Measurements from ENCODE around the gene CNNM2.

Gene CNNM2

GRCh38 chr10:102917962-102918816 lies at the start of gene CNNM2:
Gene CNNM2 (plus strand): TSS chr10:102918294. CDS start chr10:102918481, 187 bp downstream.
- peak; percentile 100 for DNase-seq

DNA sequence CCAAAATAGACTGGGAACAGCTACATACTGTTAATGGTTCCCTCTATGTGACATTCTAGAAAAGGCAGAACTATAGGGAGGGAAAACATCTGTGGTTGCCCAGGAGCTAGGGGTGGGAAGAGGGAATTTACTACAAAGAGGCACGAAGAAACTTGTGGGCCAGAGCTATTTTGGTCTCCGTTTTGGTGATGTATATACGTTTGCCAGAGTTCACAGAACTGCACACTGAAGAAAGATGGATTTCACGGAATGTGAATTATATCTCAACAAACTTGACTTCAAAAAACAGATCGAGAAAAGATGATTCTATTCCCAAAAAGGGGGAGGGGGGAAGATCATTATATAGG lies 49.2 kb upstream of the CNNM2 start:
- DNase-seq: no peak

- DNase-seq: no peak
Measured at GRCh38 chr10:102869258-102870198, 48.6 kb upstream of the CNNM2 start, which contains the start of gene AS3MT. Gene AS3MT (plus strand): TSS chr10:102869470. CDS start chr10:102869593, 123 bp downstream.

DNA sequence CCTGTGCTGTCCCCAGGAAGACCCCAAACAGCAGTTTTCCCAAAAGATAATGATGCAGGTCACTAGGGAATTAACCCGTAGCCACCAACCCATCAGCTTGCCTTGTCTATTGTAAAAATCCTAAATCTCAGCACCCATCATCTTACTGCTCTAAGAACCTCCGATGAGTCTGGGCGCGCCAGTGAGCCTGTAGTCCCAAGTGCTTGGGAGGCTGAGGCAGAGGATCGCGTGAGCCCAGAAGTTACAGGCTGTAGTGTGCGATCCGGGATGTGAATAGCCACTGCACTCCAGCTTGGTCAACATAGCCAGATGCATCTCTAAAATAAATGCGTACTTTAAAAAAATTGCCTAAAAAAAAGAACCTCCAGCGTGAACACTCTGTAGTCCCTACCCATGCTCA lies 47.9 kb upstream of the CNNM2 start:
- no peak for DNase-seq

DNA sequence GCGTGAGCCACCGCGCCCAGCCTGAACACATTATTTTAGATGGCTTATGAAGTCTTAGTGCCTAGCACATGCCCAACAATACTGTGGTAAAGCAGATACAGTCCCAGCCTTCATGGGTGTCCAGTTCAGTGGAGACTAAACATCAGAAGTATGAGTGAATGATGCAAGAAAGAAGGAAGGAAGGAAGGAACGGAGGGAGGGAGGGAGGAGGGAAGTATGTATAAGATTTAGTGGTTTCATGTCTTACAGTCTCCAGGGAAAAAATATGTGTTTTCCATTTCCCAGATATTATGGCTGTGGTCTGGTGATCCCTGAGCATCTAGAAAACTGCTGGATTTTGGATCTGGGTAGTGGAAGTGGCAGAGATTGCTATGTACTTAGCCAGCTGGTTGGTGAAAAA lies 45.9 kb upstream of the CNNM2 start:
- no peak for DNase-seq

- DNase-seq: no peak
Measured at GRCh38 chr10:102876747-102877153, 41.3 kb upstream of the CNNM2 start.

GRCh38 chr10:102878629-102879028 lies 39.5 kb upstream of the CNNM2 start:
- DNase-seq: no peak

GRCh38 chr10:102880256-102880655 lies 37.8 kb upstream of the CNNM2 start:
- no peak for DNase-seq

GRCh38 chr10:102888048-102888447 lies 30.0 kb upstream of the CNNM2 start:
- no peak for DNase-seq

GRCh38 chr10:102894466-102895213 lies 23.5 kb upstream of the CNNM2 start:
- DNase-seq: no peak

DNA sequence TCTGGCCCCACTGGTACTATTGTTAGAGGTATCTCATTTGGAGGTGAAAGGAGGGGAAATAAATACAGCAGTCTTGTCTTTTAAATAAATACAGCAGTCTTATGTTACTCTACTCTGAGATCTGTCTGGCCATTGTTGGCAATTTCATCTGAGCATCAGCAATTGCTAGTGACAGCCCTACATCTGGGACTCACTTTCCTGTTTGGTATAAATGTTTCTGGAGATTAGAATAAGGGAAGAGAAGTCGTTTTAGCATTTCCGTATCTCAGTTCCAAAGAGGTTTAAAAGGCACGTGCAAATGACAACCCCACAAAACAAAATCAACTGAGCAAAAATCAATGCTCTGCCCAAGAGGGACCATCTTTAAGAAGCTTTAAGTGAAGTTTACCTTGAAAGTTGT lies 18.1 kb upstream of the CNNM2 start:
- no peak for DNase-seq

- DNase-seq: no peak
Measured at GRCh38 chr10:102904346-102904745, 13.7 kb upstream of the CNNM2 start.

DNA sequence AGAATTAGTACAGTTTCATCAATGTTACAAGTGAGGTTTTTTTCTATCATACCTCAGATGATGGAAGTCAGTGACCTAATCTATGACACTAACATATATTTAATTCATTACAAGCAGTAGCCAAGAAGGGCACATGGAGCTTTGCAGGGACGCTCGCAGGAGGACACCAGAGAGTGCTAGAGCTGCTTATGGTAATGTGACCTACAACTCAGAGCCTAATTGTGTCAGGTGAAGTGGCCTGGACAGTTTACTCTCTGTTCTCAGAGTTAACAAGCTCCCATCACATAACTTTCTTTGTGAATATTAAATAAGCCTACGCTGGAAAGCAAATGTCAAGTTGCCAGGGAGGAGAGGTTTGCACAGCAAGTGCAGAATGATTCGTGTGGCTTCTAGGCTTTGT lies 11.6 kb upstream of the CNNM2 start:
- DNase-seq: no peak

- DNase-seq: no peak
Measured at GRCh38 chr10:102914781-102915180, 3.3 kb upstream of the CNNM2 start.

GRCh38 chr10:102916173-102916572 lies 1.9 kb upstream of the CNNM2 start:
- no peak for DNase-seq

DNA sequence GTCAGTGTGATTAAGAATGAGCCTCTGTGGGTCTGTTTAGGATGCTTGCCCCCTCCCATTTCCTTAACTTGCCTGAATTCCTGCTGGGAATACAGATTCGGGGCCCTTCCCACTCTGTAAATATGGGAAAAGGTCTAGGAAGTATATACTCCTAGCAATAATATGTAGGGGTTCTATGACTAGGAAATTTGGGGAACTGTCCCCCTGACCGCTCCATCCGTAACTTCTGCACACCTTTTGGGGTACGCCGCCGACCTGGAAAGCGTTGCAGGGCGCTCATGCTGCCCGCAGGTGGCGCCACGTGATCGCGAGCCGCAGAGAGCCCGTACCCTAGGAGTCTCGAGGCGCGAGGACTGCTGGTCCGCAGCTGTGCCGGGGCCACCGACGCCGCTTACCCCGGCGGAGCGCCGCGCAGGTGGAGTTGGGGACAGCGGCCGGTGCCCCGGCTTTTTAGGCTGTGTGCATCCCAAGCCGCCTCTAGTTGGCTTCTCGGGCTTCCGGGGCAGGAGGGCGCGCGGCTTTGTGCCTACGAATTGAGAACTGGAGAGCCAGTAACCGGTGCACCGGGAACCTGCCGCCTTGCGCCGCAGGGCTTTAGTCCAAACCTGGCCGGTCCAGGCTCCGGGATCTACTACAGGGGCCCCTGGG lies 656 bp upstream of the CNNM2 start:
- DNase-seq: peak; percentile 62

GRCh38 chr10:102918817-102919245 lies 737 bp downstream of the CNNM2 start:
- no peak for DNase-seq

GRCh38 chr10:102919246-102919959 lies 1.3 kb downstream of the CNNM2 start:
- no peak for DNase-seq

DNA sequence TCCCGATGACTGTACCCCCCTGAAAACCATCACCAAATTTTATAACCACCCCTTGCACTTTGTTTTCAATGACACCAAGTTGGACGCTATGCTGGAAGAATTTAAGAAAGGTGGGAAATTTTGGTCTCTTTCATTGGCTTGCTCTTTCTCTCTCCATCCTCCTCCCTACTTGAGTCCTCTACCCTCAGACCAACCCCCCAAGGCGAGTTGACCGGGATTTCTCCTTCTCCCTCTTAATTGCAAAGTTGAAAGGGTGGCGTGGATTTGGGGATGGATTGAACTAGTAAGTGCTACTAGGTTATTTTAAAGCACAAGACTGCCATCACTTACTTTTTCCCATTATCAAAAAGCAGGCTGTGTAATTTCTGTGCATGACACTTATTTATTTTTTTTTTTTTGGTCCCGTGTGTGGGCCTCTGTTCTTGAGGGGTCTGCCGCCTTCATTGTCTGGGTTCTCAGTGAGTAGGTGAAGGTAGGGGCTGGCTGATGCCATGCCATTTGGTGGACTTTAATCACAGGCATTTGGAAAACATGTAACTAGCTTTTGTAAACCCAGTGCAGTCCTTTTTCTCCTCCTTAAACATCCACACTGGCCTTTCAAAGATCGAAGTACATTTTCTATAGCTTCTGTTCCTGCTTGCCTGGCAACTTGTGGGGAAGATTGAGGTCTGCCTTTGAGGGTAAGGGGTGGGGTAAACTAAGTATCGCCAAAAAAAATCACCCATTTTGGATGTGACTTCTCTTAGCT lies 2.1 kb downstream of the CNNM2 start:
- no peak for DNase-seq

DNA sequence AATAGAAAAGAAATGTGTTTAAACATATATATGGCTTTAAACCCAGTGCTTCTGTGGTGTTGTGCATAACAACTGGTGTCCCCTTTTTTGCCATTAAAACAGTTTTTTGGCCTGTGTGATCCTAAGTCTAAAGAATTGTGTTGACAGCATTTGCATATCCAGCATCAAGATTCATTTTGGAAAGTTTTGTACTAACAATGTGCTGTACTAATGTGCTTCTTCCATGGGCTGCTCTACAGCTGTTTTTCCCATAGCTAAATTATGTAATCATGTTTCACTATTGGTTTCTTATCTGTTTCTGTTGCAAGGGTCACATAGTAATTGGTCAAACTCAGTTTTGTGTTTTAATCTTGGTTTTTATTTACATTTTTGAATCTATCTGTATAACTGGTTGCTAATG lies 5.5 kb downstream of the CNNM2 start:
- no peak for DNase-seq

- no peak for DNase-seq
Measured at GRCh38 chr10:102926842-102927241, 8.7 kb downstream of the CNNM2 start.
